GM18519 (cell line): ENCODE measurements around the gene C22orf39.
"Not testable (repeated sequence)": the region's sequence is repeated elsewhere in the genome, so short reads cannot be mapped to it uniquely, and the experiment has no call there.

ENCODE experiments used
- ATAC-seq: cut with Tn5 transposase; IDR thresholded peaks from one replicate; pipeline ENCODE4 v1.9.1; 2021; ENCODE audit warnings: mild to moderate bottlenecking, moderate library complexity; ENCODE audit not compliant: unreplicated experiment, low FRiP score

Gene C22orf39

GRCh38 chr22:19455585-19456370, 8.3 kb upstream of the C22orf39 start:
- ATAC-seq, result no peak

DNA sequence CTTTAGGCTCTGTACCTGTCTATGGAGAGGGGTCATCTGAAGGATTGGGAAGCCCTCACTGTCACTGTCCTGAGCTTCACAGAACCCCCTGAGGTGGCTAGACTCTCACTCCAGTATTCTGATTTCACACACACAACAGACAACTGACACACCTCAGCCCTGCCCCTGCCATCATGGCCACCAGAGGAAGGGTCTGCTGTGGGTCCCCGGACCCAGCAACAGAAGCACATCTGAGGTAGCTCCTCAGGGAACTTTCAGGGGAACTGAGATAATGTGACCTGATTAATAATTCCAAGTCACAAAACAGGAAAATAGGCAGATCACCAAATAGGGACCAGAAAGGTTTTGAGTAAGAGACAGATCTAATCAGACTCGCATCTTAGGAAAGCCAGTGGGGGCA, 7.5 kb upstream of the C22orf39 start:
- ATAC-seq, result no peak

DNA sequence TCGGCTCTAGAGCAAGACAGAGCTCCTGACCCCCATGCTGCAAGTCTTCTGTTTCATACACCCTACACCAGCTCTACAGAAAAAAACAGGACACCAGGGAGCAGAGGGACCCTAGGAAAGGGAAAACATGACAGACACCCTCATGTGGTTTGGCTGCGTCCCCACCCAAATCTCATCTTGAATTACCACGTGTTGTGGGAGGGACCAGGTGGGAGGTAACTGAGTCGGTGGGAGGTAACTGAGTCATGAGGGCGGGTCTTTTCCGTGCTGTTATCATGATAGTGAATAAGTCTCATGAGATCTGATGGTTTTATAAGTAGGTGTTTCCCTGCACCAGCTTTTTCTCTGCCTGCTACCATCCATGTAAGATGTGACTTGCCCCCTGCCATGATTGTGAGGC, 6.6 kb upstream of the C22orf39 start:
- ATAC-seq, result no peak

- ATAC-seq, result no peak
These were observed 6.2 kb upstream of the C22orf39 start for GRCh38 chr22:19453718-19454117.

- ATAC-seq, result no peak
These were observed 4.1 kb upstream of the C22orf39 start for GRCh38 chr22:19451570-19451969.

DNA sequence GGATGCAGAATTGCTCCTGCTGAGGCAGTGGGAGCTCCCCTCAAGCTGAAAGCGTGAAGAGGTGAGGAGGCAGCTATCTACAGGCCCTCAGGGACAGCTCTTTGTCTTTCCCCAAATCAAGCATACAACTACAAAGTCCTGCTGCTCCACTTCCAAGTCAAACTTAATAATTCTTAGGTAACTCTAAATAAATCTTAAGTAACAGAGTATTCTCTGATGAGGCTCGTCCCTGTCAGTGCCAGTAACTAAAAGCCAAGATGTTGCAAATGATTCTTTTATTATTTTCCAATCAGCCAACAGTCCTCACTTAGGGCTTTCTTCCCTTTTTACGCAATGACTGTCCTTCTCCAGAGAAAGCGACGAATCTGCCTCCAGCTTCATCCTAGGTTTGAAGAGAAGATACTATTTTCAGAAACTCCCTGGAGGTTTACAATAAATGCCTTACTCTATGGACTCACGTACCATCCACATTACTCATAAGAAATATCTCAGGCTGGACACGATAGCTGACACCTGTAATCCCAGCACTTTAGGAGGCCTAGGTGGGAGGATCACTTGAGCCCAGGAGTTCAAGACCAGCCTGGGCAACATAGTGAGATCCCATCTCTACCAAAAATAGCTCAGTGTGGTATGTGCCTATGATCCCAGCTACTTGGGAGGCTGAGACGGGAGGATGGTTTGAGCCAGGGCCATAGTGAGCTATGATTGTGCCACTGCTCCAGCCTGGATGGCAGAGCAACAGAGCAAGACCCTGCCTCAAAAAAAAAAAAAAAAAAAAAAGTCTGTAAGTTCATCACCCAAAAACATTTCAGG, 3.1 kb upstream of the C22orf39 start:
- no peak for ATAC-seq

DNA sequence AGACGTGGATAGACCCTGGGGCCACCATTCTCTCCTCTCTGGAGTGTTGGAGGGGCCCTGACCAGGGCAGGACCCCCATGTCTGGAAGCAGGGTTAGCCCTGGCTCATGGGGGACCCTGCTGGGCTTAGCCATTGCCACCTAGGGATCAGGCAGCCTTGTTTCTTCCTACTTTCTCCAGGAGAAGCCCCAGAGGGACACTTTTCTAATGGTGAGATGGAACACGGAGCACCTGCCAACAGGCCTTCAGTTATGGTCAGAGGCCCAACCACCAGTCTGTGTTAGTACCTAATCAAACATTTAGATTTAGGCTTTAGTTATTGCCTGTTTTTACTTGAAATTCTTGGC, 1.9 kb upstream of the C22orf39 start:
- ATAC-seq, result no peak

DNA sequence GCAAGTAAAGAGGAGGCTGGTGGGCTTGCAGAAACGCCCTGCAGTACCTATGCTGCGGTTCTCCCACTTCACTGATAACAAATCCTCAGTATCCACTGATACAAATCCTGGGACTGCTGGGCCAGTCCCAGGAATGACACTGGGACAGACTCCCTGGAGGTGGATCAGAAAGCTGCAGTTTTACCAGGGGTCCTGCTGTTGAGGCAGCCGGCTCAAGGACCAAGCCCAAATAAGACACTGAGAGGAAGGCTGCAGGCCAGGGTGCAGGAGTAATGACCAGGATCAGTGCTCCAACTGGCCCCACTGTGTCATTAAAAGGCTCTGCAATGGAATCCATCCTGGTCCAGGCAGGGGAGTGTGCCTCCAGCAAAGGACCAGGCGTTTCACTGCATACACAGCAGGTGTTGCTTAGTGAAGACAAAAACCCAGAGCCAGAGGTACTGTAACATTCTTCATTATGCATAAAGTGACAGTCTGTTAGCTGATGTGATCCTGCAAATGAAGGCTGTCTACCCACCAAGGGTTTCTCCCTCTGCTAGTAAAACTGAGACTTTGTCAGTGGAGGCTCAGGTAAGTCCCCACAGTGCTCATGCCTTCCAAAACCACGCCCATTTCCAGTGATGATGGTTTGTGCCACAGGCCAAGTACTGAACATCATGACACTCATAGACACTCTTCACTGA, 1.4 kb upstream of the C22orf39 start:
- ATAC-seq, result no peak

- peak; percentile 24 for ATAC-seq
These were observed 631 bp upstream of the C22orf39 start for GRCh38 chr22:19448076-19448607.

DNA sequence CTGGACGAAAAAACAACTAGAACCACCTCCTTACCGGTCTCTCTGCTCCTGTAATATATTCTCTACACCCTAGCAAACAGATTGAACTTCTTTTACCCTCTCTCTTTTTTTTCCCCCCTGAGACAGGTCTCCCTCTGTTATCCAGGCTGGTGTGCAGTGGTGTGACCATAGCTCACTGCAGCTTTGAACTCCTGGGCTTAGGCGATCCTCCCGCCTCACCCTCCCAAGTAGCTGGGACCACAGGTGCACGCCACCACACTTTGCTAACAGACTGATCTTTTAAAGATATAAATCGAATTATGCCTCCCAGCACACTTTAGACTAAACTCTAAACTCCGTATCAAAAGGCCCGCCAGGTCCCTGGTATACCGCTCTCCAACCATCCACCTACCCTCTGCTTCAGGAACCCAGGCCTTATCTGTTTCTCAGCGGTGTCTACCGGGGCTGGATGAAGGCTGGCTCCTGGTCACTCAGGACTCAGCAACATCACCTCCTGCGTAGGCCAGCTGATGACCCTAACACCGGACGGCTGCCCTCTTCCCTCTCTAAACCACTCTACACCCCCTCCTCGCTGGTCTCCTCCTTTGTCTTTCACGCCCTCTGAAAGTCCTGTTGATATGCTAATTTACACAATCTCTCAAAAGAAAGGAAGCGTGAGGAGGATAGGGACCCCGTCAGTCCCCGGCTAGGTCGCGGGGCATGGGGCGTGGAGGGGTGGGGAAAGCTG, 745 bp downstream of the C22orf39 start:
- ATAC-seq, result no peak

DNA sequence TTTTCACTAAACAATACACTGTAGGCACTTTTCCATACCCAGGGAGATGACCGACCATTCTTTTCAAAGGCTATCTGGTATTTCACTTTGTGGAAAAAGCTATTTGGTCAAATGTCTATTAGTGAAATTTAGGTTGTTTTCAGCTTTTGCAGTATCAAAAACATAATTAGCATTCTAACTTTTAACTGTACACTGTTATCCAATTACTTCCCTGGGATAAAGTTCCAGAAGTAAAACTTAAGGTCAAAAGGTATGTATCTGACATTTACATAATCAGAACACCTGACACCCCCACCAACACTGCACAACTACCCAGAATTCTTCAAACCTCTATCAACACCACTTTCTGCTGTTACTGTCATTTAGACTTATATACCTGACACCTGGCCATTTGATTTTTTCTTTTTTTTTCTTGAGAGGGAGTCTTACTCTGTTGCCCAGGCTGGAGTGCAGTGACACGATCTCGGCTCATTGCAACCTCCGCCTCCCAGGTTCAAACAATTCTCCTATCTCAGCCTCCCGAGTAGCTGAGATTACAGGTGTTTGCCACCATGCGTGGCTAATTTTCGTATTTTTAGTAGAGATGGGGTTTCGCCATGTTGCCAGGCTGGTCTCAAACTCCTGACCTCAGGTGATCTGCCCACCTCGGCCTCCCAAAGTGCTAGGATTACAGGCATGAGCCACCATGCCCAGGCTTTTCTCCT, 2.1 kb downstream of the C22orf39 start:
- not testable (repeated sequence) for ATAC-seq

GRCh38 chr22:19443544-19444211, 3.8 kb downstream of the C22orf39 start:
- no peak for ATAC-seq

DNA sequence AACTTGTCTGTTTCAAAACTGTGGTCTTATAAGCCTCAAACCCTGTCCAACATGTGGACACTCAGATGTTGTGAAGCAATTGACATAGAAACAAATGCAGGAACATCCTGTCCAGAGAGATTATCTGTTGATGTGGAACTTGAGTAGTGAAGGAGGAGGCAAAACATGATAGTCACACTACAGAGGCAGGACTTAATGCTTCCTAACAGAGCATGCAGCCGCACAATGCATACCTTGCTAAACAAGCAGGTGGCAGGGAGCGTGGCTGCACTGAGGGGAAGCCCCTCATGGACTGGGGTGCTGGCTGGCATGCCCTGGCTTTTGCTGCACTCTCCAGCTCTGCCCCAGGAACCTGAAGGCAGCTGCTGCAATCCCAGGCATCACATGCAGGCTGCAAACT, 5.3 kb downstream of the C22orf39 start:
- no peak for ATAC-seq

DNA sequence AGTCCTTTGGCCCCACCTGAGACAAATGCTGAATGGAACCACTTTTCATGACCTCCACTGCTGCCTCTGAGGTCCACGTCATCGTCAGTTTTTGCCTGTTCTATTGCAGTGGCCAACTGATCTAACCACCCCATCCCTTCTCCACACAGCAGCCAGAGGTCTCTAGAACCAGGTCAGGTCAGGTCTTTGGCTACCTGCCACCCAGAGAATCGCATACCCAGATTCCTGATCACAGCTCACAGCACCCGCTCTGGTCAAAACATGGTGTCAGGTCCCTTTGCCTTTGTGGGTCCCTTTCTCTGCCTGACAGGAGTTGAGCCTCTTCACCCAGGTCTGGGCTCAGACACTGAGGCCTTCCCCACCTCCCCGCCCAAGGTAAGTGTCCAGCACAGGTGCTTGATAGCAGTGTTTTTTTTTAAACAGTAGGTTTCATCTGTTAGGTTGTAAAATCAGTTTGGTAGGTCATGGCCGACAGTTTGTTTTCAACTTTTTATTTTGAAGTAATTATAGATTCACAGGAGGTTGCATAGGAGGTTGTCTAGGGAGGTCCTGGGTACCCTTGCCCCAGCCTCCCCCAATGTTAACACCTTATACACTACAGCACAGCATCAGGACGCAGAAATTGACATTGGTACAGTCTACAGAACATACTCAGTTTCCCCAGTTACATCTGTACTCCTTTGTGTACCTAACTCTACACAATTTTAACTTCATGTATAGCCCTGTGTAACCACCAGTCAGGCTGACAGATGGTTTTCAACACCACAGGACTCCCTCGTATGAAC, 6.9 kb downstream of the C22orf39 start:
- no peak for ATAC-seq

DNA sequence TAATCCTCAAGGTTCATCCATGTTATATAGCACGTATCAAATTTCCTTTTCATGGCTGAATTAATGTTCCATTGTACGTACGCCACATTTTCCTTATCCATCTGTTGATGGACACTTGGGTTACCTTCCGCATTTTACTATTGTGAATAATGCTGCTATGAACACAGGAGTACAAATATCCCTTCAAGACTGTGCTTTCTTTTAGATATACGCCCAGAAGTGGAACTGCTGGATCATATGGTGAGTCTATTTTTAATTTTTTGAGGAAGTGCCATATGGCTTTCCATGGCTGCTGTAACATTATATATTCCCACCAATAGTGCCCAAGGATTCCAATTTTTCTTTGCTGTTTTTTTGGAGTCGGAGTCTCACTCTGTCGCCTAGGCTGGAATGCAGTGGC, 9.2 kb downstream of the C22orf39 start:
- ATAC-seq, result no peak

GRCh38 chr22:19436444-19437161, 10.9 kb downstream of the C22orf39 start:
- ATAC-seq, result not testable (repeated sequence)

DNA sequence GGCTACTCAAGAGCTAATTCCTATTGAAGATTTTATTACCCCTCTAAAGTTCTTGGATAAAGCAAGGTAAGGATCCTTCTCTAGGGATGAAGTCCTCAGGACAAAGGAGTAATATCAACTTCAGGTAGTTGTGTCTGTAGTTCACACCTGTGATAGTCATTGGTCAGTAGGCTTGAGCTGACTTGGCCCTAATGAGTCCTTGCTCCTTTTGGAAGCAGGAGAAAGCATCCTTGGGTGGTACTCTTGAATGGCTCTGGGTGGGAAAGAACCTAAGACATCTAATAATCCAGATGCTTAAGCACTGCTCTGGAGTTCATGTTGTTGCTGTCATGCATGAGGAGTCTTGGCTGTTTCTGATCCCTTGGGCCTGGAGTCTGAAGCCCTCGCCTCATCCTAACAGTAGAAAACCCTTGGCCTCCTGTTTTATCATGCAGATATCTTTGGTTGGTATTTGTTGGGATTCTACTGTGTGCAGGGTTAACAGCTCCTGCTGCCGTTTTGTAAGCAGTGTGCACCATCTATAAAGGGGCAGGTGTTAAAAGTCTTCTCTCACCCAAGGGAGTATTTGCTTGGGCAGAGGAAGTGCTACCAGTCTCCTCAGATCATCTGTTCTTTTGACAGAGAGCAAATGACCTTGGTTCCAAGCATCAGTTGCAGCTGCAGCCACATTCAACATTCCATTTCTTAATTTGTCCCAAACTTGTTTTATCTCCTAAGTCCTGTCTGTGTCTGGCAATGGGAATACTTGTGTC, 12.5 kb downstream of the C22orf39 start:
- no peak for ATAC-seq
